H1 (cell line): ENCODE measurements around the gene STK39.

ENCODE experiments used
- ATF3 ChIP-seq: IDR thresholded peaks from 2 replicates; pipeline ENCODE4 v1.6.1; 2011; ENCODE audit warnings: low read depth, mild to moderate bottlenecking, low read length; ENCODE audit not compliant: insufficient read depth
- BACH1 ChIP-seq: IDR thresholded peaks from 2 replicates; pipeline ENCODE4 v1.6.1; 2012; ENCODE audit warnings: low read length, improper control_type of control experiment
- CTCF ChIP-seq, 3 experiments: IDR thresholded peaks; 1 replicate in 2 of 3; 2 replicates in 1 of 3; pipeline versions ENCODE4 v1.5.1 to v1.6.1; 2011; ENCODE audit warnings: low read length in 3 of 3, mild to moderate bottlenecking in 3 of 3, inconsistent platforms in 2 of 3, low read depth in 1 of 3, moderate library complexity in 1 of 3; ENCODE audit not compliant: insufficient read depth in 1 of 3; ENCODE audit errors: control extremely low read depth in 1 of 3
- EGR1 ChIP-seq: IDR thresholded peaks from 2 replicates; pipeline ENCODE4 v1.6.1; 2011; ENCODE audit warnings: low read depth, low read length, borderline replicate concordance
- EP300 ChIP-seq, 2 experiments: IDR thresholded peaks; 1 replicate in 1 of 2; 2 replicates in 1 of 2; pipeline ENCODE4 v1.6.1; 2011 to 2012; ENCODE audit warnings: low read depth in 2 of 2, low read length in 2 of 2, mild to moderate bottlenecking in 2 of 2, borderline replicate concordance in 1 of 2, inconsistent platforms in 1 of 2, moderate library complexity in 1 of 2
- JUN ChIP-seq: IDR thresholded peaks from 2 replicates; pipeline ENCODE4 v1.6.1; 2011; ENCODE audit warnings: low read depth, mild to moderate bottlenecking, improper control_type of control experiment, low read length
- PHF8 ChIP-seq: fragments of 200-600 bp; sonication (generic); conservative IDR thresholded peaks from 2 replicates; pipeline ENCODE4 v1.7.1; 2012; ENCODE audit warnings: low read depth, mild to moderate bottlenecking, inconsistent platforms, low read length, moderate library complexity
- POLR2A ChIP-seq, 2 experiments: IDR thresholded peaks; 1 replicate in 1 of 2; 2 replicates in 1 of 2; pipeline ENCODE4 v1.6.1; 2011; ENCODE audit warnings: low read depth in 2 of 2, low read length in 2 of 2, mild to moderate bottlenecking in 2 of 2; ENCODE audit errors: control extremely low read depth in 1 of 2
- TEAD4 ChIP-seq: IDR thresholded peaks from 2 replicates; pipeline ENCODE4 v1.6.1; 2012; ENCODE audit warnings: low read depth, low read length, inconsistent platforms, mixed read lengths
- TF ChIP-seq, protein P1 (sequence below): IDR thresholded peaks from 2 replicates; pipeline ENCODE4 v1.6.1; 2012; ENCODE audit warnings: inconsistent platforms

GRCh38 chr2:168174756-168175155 lies 72.6 kb downstream of the STK39 start:
- no peak for TF ChIP-seq PHF8
- TF ChIP-seq, protein P1, sequence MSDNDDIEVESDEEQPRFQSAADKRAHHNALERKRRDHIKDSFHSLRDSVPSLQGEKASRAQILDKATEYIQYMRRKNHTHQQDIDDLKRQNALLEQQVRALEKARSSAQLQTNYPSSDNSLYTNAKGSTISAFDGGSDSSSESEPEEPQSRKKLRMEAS: no peak
- TF ChIP-seq EGR1: no peak
- no peak for TF ChIP-seq CTCF (IDR thresholded peaks at IDR 0.05; ENCODE audit: control extremely low read depth in 1 of 3, insufficient read depth in 1 of 3, low read depth in 1 of 3, low read length in 3 of 3)
- no peak for TF ChIP-seq BACH1
- no peak for TF ChIP-seq JUN
- TF ChIP-seq POLR2A (IDR thresholded peaks at IDR 0.05; ENCODE audit: control extremely low read depth in 1 of 2, low read depth in 2 of 2, low read length in 2 of 2): no peak
- TF ChIP-seq ATF3: no peak
- TF ChIP-seq EP300 (IDR thresholded peaks at IDR 0.05; ENCODE audit: borderline replicate concordance in 1 of 2, low read depth in 2 of 2, low read length in 2 of 2): no peak
- TF ChIP-seq TEAD4: no peak
